Neural cell (in vitro differentiated cells): ENCODE measurements around the gene NACA. TPM values are rescaled to one million over a fixed set of nuclear protein-coding genes. Genes with fewer than 3 reads are reported as not detected.

Experiments used
- H2AFZ ChIP-seq: fragments of 200-600, 300-800 bp; sonication (generic), shearing (Covaris generic); 2 replicates; pipeline ENCODE4 v1.6.0; 2014; ENCODE audit warnings: low read depth, mild to moderate bottlenecking, antibody characterized with exemption, low read length, moderate library complexity
- H3F3A ChIP-seq: fragments of 200-600 bp; shearing (Covaris generic); 2 replicates; pipeline ENCODE4 v1.6.1; 2016; ENCODE audit warnings: mild to moderate bottlenecking, moderate library complexity, mixed read lengths, antibody characterized with exemption, low read length; ENCODE audit not compliant: insufficient read depth, poor library complexity, severe bottlenecking
- H3K27ac ChIP-seq: fragments of 200-600, 300-800 bp; sonication (generic), shearing (Covaris generic); 2 replicates; pipeline ENCODE4 v1.5.1; 2014; ENCODE audit warnings: mild to moderate bottlenecking, low read length, moderate library complexity
- H3K27me3 ChIP-seq: fragments of 300-800, 200-600 bp; sonication (generic), shearing (Covaris generic); 2 replicates; pipeline ENCODE4 v1.6.0; 2014; ENCODE audit warnings: mild to moderate bottlenecking, low read depth, low read length, moderate library complexity; ENCODE audit not compliant: insufficient read depth
- H3K36me3 ChIP-seq: fragments of 300-800, 200-600 bp; sonication (generic), shearing (Covaris generic); 2 replicates; pipeline ENCODE4 v1.5.1; 2014; ENCODE audit warnings: mild to moderate bottlenecking, antibody characterized with exemption, low read length, moderate library complexity; ENCODE audit not compliant: insufficient read depth
- H3K4me2 ChIP-seq: fragments of 300-800, 200-600 bp; sonication (generic), shearing (Covaris generic); 2 replicates; pipeline ENCODE4 v1.6.0; 2014; ENCODE audit warnings: mild to moderate bottlenecking, low read length
- H3K4me3 ChIP-seq: fragments of 300-800, 200-600 bp; sonication (generic), shearing (Covaris generic); 2 replicates; pipeline ENCODE4 v1.5.1; 2014; ENCODE audit warnings: mild to moderate bottlenecking, low read length, moderate library complexity
- H3K79me2 ChIP-seq: fragments of 200-600 bp; shearing (Covaris generic); replicated peaks from 2 replicates; pipeline ENCODE4 v1.6.0; 2014; ENCODE audit warnings: mild to moderate bottlenecking, low read length, moderate library complexity; ENCODE audit not compliant: insufficient read depth
- H3K9ac ChIP-seq: fragments of 300-800, 200-600 bp; sonication (generic), shearing (Covaris generic); 2 replicates; pipeline ENCODE4 v1.6.1; 2016; ENCODE audit warnings: mild to moderate bottlenecking, low read length, mixed read lengths
- H3K9me2 ChIP-seq: fragments of 200-600 bp; shearing (Covaris generic); 2 replicates; pipeline ENCODE4 v1.6.1; 2016; ENCODE audit warnings: mild to moderate bottlenecking, low read length, mixed read lengths; ENCODE audit not compliant: insufficient read depth
- H3K9me3 ChIP-seq: fragments of 200-600, 300-800 bp; sonication (generic), shearing (Covaris generic); 2 replicates; pipeline ENCODE4 v1.6.1; 2016; ENCODE audit warnings: mild to moderate bottlenecking, mixed run types, low read length, moderate library complexity, mixed read lengths
- H4K20me1 ChIP-seq: fragments of 200-600 bp; shearing (Covaris generic); 2 replicates; pipeline ENCODE4 v1.6.1; 2016; ENCODE audit warnings: mild to moderate bottlenecking, mixed run types; ENCODE audit not compliant: insufficient read depth
- CTCF ChIP-seq: fragments of 450-650 bp; IDR thresholded peaks from 2 replicates; pipeline ENCODE4 v1.5.1; 2014; ENCODE audit warnings: antibody characterized with exemption, mild to moderate bottlenecking, moderate library complexity; ENCODE audit not compliant: poor library complexity, severe bottlenecking
- EP300 ChIP-seq: fragments of 450-650 bp; conservative IDR thresholded peaks from 2 replicates; pipeline ENCODE4 v1.6.1; 2014; ENCODE audit warnings: antibody characterized with exemption, mild to moderate bottlenecking, moderate library complexity; ENCODE audit not compliant: poor library complexity, severe bottlenecking
- EZH2 ChIP-seq: fragments of 200-600, 300-800 bp; shearing (Covaris generic), sonication (generic); IDR thresholded peaks from 2 replicates; pipeline ENCODE4 v1.6.1; 2014; ENCODE audit warnings: antibody characterized with exemption, low read length, borderline replicate concordance, mild to moderate bottlenecking; ENCODE audit not compliant: insufficient read depth, poor library complexity, severe bottlenecking
- MXI1 ChIP-seq: fragments of 450-650 bp; conservative IDR thresholded peaks from 2 replicates; pipeline ENCODE4 v1.6.1; 2014; ENCODE audit warnings: antibody characterized with exemption, mild to moderate bottlenecking; ENCODE audit not compliant: poor library complexity, severe bottlenecking
- POLR2AphosphoS5 ChIP-seq: IDR thresholded peaks from 2 replicates; pipeline ENCODE4 v1.6.1; 2012
- RAD21 ChIP-seq: fragments of 450-650 bp; conservative IDR thresholded peaks from 2 replicates; pipeline ENCODE4 v1.6.1; 2014; ENCODE audit warnings: antibody characterized with exemption, mild to moderate bottlenecking, moderate library complexity
- REST ChIP-seq: IDR thresholded peaks from 2 replicates; pipeline ENCODE4 v1.6.1; 2012; ENCODE audit warnings: borderline replicate concordance
- SMC3 ChIP-seq: fragments of 450-650 bp; conservative IDR thresholded peaks from 2 replicates; pipeline ENCODE4 v1.6.1; 2014; ENCODE audit warnings: antibody characterized with exemption, mild to moderate bottlenecking, moderate library complexity; ENCODE audit not compliant: poor library complexity
- TAF1 ChIP-seq: IDR thresholded peaks from 2 replicates; pipeline ENCODE4 v1.6.1; 2012; ENCODE audit warnings: low read depth
- polyA plus RNA-seq: library from polyadenylated mRNA; depleted of rRNA; stranded (reverse); fragments of >200 nt; gene quantifications from 2 replicates; pipeline ENCODE4 v1.2.3, GENCODE V29; 2014

Gene NACA
- polyA plus RNA-seq, 1 donor from 2014 or later, result 1,797 TPM

- no peak overlapping the region for H2AFZ ChIP-seq
- no peaks in the 10 kb centered on the region for H3F3A ChIP-seq
- H3K4me2 ChIP-seq, result no peak overlapping the region
- no peaks in the 10 kb centered on the region for H3K27me3 ChIP-seq
- no peaks in the 10 kb centered on the region for H3K9me3 ChIP-seq
- TF ChIP-seq POLR2AphosphoS5 (no peak), CTCF (no peak)
- no peak overlapping the region for H3K27ac ChIP-seq
- no peak overlapping the region for H3K4me3 ChIP-seq
- no peaks in the 10 kb centered on the region for H3K36me3 ChIP-seq
- no peaks in the 10 kb centered on the region for H3K9me2 ChIP-seq
- peaks cover 61% of the 10 kb centered on the region for H3K79me2 ChIP-seq
- H3K9ac ChIP-seq, result no peak overlapping the region
- H4K20me1 ChIP-seq, result no peaks in the 10 kb centered on the region
Observed at GRCh38 chr12:56720731-56721151, 4.4 kb downstream of the NACA start.

GRCh38 chr12:56719056-56719455 lies 6.0 kb downstream of the NACA start:
- no peaks in the 10 kb centered on the region for H3F3A ChIP-seq
- H3K9ac ChIP-seq, result no peak overlapping the region
- no peak overlapping the region for H3K4me2 ChIP-seq
- no peak overlapping the region for H3K27ac ChIP-seq
- no peaks in the 10 kb centered on the region for H3K36me3 ChIP-seq
- H3K4me3 ChIP-seq, result no peak overlapping the region
- no peak overlapping the region for H2AFZ ChIP-seq
- peaks cover 52% of the 10 kb centered on the region for H3K79me2 ChIP-seq
- no peaks in the 10 kb centered on the region for H4K20me1 ChIP-seq
- no peaks in the 10 kb centered on the region for H3K27me3 ChIP-seq
- H3K9me3 ChIP-seq, result no peaks in the 10 kb centered on the region
- H3K9me2 ChIP-seq, result no peaks in the 10 kb centered on the region
- TF ChIP-seq REST, result no peak
- TF ChIP-seq EP300, result no peak
- no peak for TF ChIP-seq POLR2AphosphoS5
- TF ChIP-seq EZH2, result no peak
- TF ChIP-seq CTCF, result no peak
- no peak for TF ChIP-seq SMC3
- TF ChIP-seq MXI1, result no peak
- no peak for TF ChIP-seq TAF1
- TF ChIP-seq RAD21, result no peak
